ENCODE measurements around the gene CDC42EP1. TPM values are rescaled to one million over a fixed set of nuclear protein-coding genes. Genes with fewer than 3 reads are reported as not detected.
A peak's percentile ranks its signal among the peaks of the same experiment; 100 is the strongest.
"Not testable (repeated sequence)": the region's sequence is repeated elsewhere in the genome, so short reads cannot be mapped to it uniquely, and the experiment has no call there.

CDC42EP1 gene
- total RNA-seq, 1 experiment from 2014 or later = 12.7 TPM

DNA sequence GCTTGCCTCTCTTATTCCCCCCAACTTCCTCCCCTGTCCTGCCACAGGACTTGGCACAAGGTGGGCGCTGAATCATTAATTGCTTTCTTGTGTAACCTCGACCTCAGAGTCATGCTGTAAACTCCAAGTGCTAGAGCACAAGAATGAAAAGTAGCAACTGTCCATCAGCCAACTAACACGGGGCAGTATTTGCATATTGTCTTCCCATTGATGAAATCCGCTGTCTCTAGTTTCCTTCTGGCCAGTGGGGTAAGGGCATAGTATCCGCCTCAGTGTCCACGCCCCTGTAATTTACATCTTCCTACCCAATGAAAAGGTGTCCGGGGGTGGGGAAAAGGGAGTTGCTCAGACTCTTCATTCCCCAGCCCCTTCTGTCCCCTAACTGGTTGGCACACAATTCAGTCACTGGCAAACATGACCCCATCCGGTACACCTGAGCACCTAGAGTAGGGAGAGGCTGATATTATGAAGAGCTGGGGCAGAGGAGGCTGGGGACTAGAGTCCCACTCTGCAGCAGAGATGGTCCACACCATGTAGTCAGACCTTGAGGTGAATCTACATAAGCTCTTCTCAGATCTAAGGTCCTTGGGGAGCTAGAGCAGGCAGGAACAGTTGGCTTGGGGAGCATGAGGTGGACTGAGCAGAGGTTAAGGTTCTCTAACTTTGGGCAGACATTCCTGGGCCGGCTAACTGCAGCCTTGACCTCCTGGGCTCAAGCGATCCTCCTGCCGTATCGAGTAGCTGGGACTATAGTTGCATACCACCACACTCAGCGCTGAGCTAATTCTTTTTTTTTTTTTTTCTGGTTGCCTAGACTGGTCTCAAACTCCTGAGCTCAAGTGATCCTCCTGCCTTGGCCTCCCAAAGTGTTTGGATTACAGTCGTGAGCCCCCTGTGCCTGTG is 41.5 kb downstream of the CDC42EP1 start:
- ChIA-PET CTCF (interaction anchor here (0.8 to 5.7 kb wide), 13 partner anchors 9 to 203 kb away, joined by 3 to 59 read pairs (median 5); partner anchors contain the start of gene PDXP), POLR2A (interaction anchor here (0.6 kb wide), 2 partner anchors 130 to 342 kb away, joined by 3 read pairs; no protein-coding TSS in a partner anchor)
- no peaks in the 10 kb centered on the region; the same call in 1 of the 2 replicates for H3K27me3 Mint-ChIP-seq (ENCODE audit: low read depth)
- H3K36me3 Mint-ChIP-seq = no peaks in the 10 kb centered on the region
- H3K4me3 Mint-ChIP-seq = peak overlapping the region; percentile 48
- TF ChIP-seq SP1 (CRISPR knock-in tag; conservative IDR thresholded peaks at IDR 0.05) (peak; percentile 31; the same call in 1 of the 2 replicates), ZNF121 (CRISPR knock-in tag; IDR thresholded peaks at IDR 0.05) (no peak), AR (CRISPR knock-in tag; IDR thresholded peaks at IDR 0.05) (no peak), FOXJ3 (CRISPR knock-in tag; IDR thresholded peaks at IDR 0.05; ENCODE audit: borderline replicate concordance) (no peak), NFYB (CRISPR knock-in tag; conservative IDR thresholded peaks at IDR 0.05; ENCODE audit: low read depth) (peak; percentile 75), JAZF1 (CRISPR knock-in tag; IDR thresholded peaks at IDR 0.05) (no peak), CREM (CRISPR knock-in tag; IDR thresholded peaks at IDR 0.05) (no peak), OVOL2 (CRISPR knock-in tag; IDR thresholded peaks at IDR 0.05; ENCODE audit: borderline replicate concordance) (no peak), GRHL2 (CRISPR knock-in tag; IDR thresholded peaks at IDR 0.05; ENCODE audit: insufficient replicate concordance, severe bottlenecking) (no peak), ZMAT4 (CRISPR knock-in tag; IDR thresholded peaks at IDR 0.05) (no peak), ZNF671 (CRISPR knock-in tag; IDR thresholded peaks at IDR 0.05) (no peak), JUN (CRISPR knock-in tag; IDR thresholded peaks at IDR 0.05) (no peak), ZNF425 (CRISPR knock-in tag; conservative IDR thresholded peaks at IDR 0.05) (no peak)
- ATAC-seq = peak; percentile 98
- H3K4me1 Mint-ChIP-seq = peaks cover 23% of the 10 kb centered on the region
- peak; percentile 69 for DNase-seq (ENCODE audit: low spot score)
- H3K27ac Mint-ChIP-seq = peak overlapping the region; percentile 88
- H3K9me3 Mint-ChIP-seq = no peaks in the 10 kb centered on the region

DNA sequence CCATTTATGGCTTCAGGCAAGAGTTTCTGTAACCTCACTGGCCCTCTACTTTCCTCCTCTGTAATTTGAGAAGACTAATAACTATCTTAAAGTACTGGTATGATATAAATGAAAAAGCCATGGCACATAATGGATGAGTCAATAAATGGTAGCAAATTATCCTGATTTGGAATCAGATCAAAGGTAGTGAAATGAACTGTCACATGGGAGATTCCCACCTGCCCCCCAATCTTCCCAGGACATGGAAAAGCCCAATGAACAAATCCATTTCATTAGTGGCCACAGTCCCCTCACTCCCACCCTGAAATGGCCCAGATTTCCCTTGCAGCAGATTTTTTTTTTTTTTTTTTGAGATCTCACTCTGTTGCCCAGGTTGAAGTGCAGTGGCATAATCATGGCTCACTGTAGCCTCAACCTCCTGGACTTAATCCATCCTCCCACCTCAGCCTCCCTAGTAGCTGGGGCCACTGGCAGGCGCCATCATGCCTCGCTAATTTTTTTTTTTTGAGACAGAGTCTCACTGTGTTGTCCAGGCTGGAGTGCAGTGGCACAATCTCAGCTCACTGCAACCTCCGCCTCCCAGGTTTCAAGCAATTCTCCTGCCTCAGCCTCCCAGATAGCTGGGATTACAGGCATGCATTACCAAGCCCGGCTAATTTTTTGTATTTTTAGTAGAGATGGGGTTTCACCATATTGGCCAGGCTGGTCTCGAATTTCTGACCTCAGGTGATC is 42.4 kb downstream of the CDC42EP1 start:
- POLR2A ChIA-PET, ATAC-seq: not testable (repeated sequence)
- 0 out of 2 replicates have a peak overlapping the region, but pooled peaks have one; percentile 88 for H3K27ac Mint-ChIP-seq

DNA sequence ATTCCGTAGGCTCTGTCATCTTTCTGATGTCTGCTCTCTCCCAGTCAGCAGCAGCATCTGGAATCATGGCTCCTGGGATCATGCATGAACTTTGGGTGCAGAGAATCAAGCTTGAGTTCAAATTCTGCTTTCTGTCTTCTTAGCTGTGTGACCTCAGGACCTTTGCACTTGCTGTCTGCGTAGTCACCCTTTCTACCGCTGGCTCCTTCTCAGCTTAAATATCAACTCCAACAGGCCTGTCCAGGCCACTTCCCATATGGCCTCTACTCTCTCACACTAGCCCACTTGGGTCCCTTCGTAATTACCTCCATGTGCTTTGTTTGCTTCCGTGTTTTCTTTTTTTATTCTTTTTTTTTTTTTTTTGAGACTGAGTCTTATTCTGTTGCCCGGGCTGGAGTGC is 43.8 kb downstream of the CDC42EP1 start:
- POLR2A ChIA-PET = interaction anchor here (0.7 kb wide), 2 partner anchors 12 to 39 kb away, joined by 3 to 4 read pairs; no protein-coding TSS in a partner anchor
- Mint-ChIP-seq H3K27me3 (ENCODE audit: low read depth) (no peaks in the 10 kb centered on the region; the same call in 1 of the 2 replicates), H3K9me3 (no peaks in the 10 kb centered on the region), H3K4me1 (peaks cover 28% of the 10 kb centered on the region), H3K27ac (no peak overlapping the region), H3K36me3 (no peaks in the 10 kb centered on the region), H3K4me3 (no peak overlapping the region)
- ATAC-seq (no peak), DNase-seq (ENCODE audit: low spot score) (no peak)
- peak; percentile 49; the same call in 1 of the 2 replicates for TF ChIP-seq GTF2I (CRISPR knock-in tag; conservative IDR thresholded peaks at IDR 0.05)
- no peak for TF ChIP-seq ZNF232 (CRISPR knock-in tag; IDR thresholded peaks at IDR 0.05)
- CTCF ChIA-PET = interaction anchor here (0.7 to 5.7 kb wide), 5 partner anchors 12 to 132 kb away, joined by 3 to 59 read pairs (median 5); no protein-coding TSS in a partner anchor

More for the DNA sequence above, 42.4 kb downstream of the CDC42EP1 start:
- CTCF ChIA-PET = interaction anchor here (0.8 to 5.7 kb wide), 12 partner anchors 10 to 202 kb away, joined by 3 to 59 read pairs (median 5); partner anchors contain the start of gene PDXP
- not testable (repeated sequence) for H3K36me3 Mint-ChIP-seq; H3K9me3 Mint-ChIP-seq; H3K4me3 Mint-ChIP-seq; H3K27me3 Mint-ChIP-seq (ENCODE audit: low read depth); DNase-seq (ENCODE audit: low spot score)
- H3K4me1 Mint-ChIP-seq = peaks cover 25% of the 10 kb centered on the region

Measured in WTC11 (cell line).